GM20000 (cell line): Measurements from ENCODE around the gene TEK.

ENCODE experiments used
- DNase-seq: peaks from one replicate; pipeline ENCODE4 v3.0.0; 2012; ENCODE audit warnings: low spot score
- CTCF ChIP-seq: IDR thresholded peaks from 2 replicates; pipeline ENCODE4 v1.5.1; 2012; ENCODE audit warnings: mild to moderate bottlenecking, control low read depth; ENCODE audit errors: extremely low read depth, missing control alignments

Gene TEK

GRCh38 chr9:27196383-27196782, 87.4 kb downstream of the TEK start:
- DNase-seq = no peak

DNA sequence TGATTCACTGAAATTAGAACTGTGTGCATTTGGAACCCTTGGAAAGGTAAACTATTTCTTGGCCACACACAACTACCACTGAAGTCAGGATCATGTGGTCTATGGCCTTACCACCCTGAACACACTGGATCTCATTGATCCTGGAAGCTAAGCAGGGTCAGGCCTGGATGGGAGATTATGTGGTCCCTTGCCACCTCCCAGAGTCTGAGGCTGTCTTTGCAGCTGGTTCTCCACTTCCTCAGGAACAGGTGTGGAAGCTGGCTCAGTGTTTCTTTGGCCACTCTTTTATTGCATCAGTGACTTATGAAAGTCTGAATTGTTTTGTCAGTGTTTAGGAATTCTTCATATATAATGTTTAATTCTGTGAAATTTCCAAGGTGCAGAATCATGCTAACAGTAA, 89.2 kb downstream of the TEK start:
- DNase-seq = no peak
- no peak for TF ChIP-seq CTCF

More at GRCh38 chr9:27196383-27196782, 87.4 kb downstream of the TEK start:
- TF ChIP-seq CTCF = no peak

DNA sequence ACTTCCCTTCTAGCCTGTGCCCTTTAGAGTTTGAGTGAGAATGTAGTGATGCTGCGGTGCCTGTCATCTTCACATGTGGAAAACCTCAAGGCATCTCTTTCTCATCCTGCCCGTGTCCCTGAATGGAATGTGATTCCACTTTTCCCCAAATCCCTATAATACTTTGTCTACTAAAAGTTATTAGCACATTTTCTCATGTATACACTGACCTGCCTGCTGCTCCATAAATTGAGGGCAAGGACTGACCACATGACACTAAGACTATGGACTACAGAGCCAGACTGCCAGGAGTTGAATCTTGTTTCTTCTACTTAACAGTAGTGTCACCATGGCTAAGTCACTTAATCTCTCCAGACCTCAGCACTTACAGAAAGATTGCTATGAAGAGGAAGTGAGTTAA, 93.0 kb downstream of the TEK start:
- TF ChIP-seq CTCF = no peak
- no peak for DNase-seq

DNA sequence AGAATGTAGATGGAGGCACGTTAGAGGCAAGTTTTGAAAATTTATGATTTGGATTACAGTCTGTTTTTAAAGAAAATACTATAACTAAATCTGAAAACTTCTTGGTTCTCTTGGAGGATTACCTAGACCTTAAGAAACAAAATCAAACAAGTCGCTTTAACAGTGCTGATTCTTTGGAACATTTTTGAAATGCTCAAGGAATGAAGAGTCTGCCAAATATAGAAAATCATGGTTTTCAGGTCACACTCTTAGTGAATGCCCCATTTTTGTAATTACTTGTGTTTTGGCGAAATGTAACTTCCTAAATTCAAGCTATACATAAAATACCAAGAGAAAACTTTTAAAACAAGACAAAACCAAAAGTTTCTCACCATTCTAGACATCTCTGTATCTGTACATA, 94.8 kb downstream of the TEK start:
- no peak for TF ChIP-seq CTCF
- DNase-seq = no peak

DNA sequence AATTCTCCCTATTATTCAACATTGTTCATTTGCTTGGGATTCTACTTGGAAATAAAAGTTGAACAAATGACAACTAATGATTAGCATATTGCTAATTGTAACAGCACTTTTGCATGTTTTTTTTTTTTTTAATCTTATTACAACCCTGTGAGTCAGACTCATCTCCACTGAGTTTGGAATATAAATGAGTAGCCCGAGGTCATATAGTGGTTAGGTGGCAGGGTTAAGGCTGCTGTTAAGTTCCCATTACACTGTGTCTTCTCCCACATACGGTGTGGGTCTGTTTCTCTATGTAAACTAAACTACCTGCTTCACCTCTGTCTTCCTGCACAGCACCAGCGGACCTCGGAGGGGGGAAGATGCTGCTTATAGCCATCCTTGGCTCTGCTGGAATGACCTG, 95.6 kb downstream of the TEK start:
- no peak for TF ChIP-seq CTCF
- no peak for DNase-seq

DNA sequence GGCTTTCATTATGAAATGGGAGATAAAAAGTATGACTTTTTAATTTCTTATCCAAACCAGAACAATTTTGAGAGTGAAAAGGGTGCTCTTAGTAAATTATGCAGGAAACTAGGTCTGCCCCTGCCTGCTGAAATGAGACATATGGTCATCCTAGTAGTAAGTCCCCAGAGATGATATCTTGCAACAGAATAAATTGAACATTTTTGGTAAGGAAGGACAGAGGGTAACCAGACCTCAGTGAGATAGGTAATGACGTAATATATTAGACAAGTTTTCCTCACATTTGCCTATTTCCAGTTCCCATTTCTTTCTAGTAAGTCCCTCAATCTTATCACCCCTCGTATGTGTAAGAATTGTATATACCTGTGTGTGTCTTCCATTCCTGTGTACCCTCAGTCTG, 96.2 kb downstream of the TEK start:
- DNase-seq = no peak
- no peak for TF ChIP-seq CTCF

GRCh38 chr9:27206041-27206440, 97.0 kb downstream of the TEK start:
- DNase-seq = no peak
- TF ChIP-seq CTCF = no peak

DNA sequence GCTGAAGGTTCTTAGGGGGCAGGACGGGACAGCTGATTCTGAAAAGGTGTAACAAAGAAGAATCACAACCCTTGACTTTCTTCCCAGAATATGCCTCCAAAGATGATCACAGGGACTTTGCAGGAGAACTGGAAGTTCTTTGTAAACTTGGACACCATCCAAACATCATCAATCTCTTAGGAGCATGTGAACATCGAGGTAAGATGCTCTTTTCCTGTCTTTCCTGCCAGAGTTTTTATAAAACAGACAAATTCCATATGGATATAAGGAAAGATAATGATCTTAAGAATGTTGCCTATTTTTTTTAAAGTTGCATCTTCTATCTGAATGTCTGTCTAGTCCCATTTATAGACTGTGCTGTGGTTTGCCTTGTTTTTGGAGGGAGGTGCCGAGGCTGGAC, 100.0 kb downstream of the TEK start:
- TF ChIP-seq CTCF = no peak
- DNase-seq = no peak
